GM19395 (cell line): ENCODE data around the gene PI4KB.

ENCODE experiments used
- ATAC-seq: cut with Tn5 transposase; IDR thresholded peaks from one replicate; pipeline ENCODE4 v1.9.1; 2021; ENCODE audit warnings: mild to moderate bottlenecking, moderate library complexity; ENCODE audit not compliant: unreplicated experiment

The PI4KB gene

GRCh38 chr1:151312826-151313225 is 14.4 kb downstream of the PI4KB start:
- ATAC-seq, result no peak

- no peak for ATAC-seq
Measured at GRCh38 chr1:151312411-151312810, 14.8 kb downstream of the PI4KB start.

- ATAC-seq, result no peak
Measured at GRCh38 chr1:151311589-151312331, 15.5 kb downstream of the PI4KB start.

- ATAC-seq, result no peak
Measured at GRCh38 chr1:151311011-151311410, 16.2 kb downstream of the PI4KB start.

GRCh38 chr1:151309811-151310323 is 17.3 kb downstream of the PI4KB start:
- no peak for ATAC-seq

- no peak for ATAC-seq
Measured at GRCh38 chr1:151294742-151295462, 32.3 kb downstream of the PI4KB start.

- no peak for ATAC-seq
Measured at GRCh38 chr1:151293093-151293492, 34.1 kb downstream of the PI4KB start.

GRCh38 chr1:151292207-151293030 is 34.8 kb downstream of the PI4KB start:
- ATAC-seq, result no peak

GRCh38 chr1:151290709-151291303 is 36.4 kb downstream of the PI4KB start:
- no peak for ATAC-seq

GRCh38 chr1:151289991-151290708 is 37.1 kb downstream of the PI4KB start:
- no peak for ATAC-seq

GRCh38 chr1:151289080-151289935 is 37.9 kb downstream of the PI4KB start:
- no peak for ATAC-seq

GRCh38 chr1:151288502-151288901 is 38.7 kb downstream of the PI4KB start:
- ATAC-seq, result no peak

GRCh38 chr1:151287767-151288500 is 39.3 kb downstream of the PI4KB start:
- no peak for ATAC-seq

GRCh38 chr1:151287341-151287699 is 39.9 kb downstream of the PI4KB start:
- ATAC-seq, result no peak

GRCh38 chr1:151286619-151287340 is 40.4 kb downstream of the PI4KB start:
- no peak for ATAC-seq

- no peak for ATAC-seq
Measured at GRCh38 chr1:151284013-151284577, 43.1 kb downstream of the PI4KB start.

- ATAC-seq, result no peak
Measured at GRCh38 chr1:151282883-151283725, 44.1 kb downstream of the PI4KB start.
